HepG2 (cell line): ENCODE measurements around the gene TADA2B. TPM values are rescaled to one million over a fixed set of nuclear protein-coding genes. Genes with fewer than 3 reads are reported as not detected.

Experiments used
- BORCS8-MEF2B ChIP-seq: sonication (generic); formaldehyde crosslinking; IDR thresholded peaks from 2 replicates; pipeline ENCODE4 v1.8.0; 2022; ENCODE audit warnings: mild to moderate bottlenecking, missing genetic modification reagents
- HOXA3 ChIP-seq: sonication (generic); formaldehyde crosslinking; IDR thresholded peaks from 2 replicates; pipeline ENCODE4 v1.5.0; 2020; ENCODE audit warnings: missing genetic modification reagents
- RFXAP ChIP-seq: sonication (generic); formaldehyde crosslinking; IDR thresholded peaks from 2 replicates; pipeline ENCODE4 v1.4.0; 2020; ENCODE audit warnings: missing genetic modification reagents, borderline replicate concordance
- ZEB1 ChIP-seq: IDR thresholded peaks from 2 replicates; pipeline ENCODE4 v1.6.1; 2012; ENCODE audit warnings: mild to moderate bottlenecking, low read depth, inconsistent platforms; ENCODE audit not compliant: insufficient replicate concordance
- ZNF329 ChIP-seq: sonication (generic); formaldehyde crosslinking; IDR thresholded peaks from 2 replicates; pipeline ENCODE4 v1.9.0; 2021; ENCODE audit warnings: low read depth, mild to moderate bottlenecking, missing genetic modification reagents
- ZNF572 ChIP-seq: sonication (generic); formaldehyde crosslinking; IDR thresholded peaks from 2 replicates; pipeline ENCODE4 v1.5.1; 2020; ENCODE audit warnings: mild to moderate bottlenecking, missing genetic modification reagents
- ZNF703 ChIP-seq: sonication (generic); formaldehyde crosslinking; IDR thresholded peaks from 2 replicates; pipeline ENCODE4 v1.5.1; 2020; ENCODE audit warnings: missing genetic modification reagents, mild to moderate bottlenecking, moderate library complexity, borderline replicate concordance
- ZNF788 ChIP-seq: sonication (generic); formaldehyde crosslinking; IDR thresholded peaks from 2 replicates; pipeline ENCODE4 v1.5.0; 2020; ENCODE audit warnings: mild to moderate bottlenecking, missing genetic modification reagents, borderline replicate concordance
- polyA plus RNA-seq, 8 experiments: library from polyadenylated mRNA; depleted of rRNA in 3 of 8; stranded (reverse) in 7 of 8; unstranded in 1 of 8; fragments of >200 nt; fragmentation: Illumina TruSeq in 4 of 8; extraction: Trizol in 4 of 8; gene quantifications; 2 replicates each; pipeline versions ENCODE4 v1.2.1 to v1.2.3, GENCODE V29; 2011 to 2016; ENCODE audit warnings: low read depth in 4 of 8, missing spikeins in 1 of 8, mixed read lengths in 1 of 8; ENCODE audit not compliant: insufficient read depth in 1 of 8
- total RNA-seq, 5 experiments: library from RNA; depleted of rRNA; stranded (reverse); fragments of >200 nt; fragmentation: Illumina TruSeq; extraction: Trizol; gene quantifications; 2 replicates each; pipeline ENCODE4 v1.2.3, GENCODE V29; 2016; ENCODE audit warnings: low read depth in 1 of 5
- TF ChIP-seq, protein P1 (sequence below): sonication (generic); formaldehyde crosslinking; IDR thresholded peaks from 2 replicates; pipeline ENCODE4 v1.8.0; 2022; ENCODE audit warnings: missing genetic modification reagents, mild to moderate bottlenecking, inconsistent platforms, borderline replicate concordance
- TF ChIP-seq, protein P2 (sequence below): sonication (generic); formaldehyde crosslinking; IDR thresholded peaks from 2 replicates; pipeline ENCODE4 v1.4.0; 2020; ENCODE audit warnings: low read depth, missing genetic modification reagents
- TF ChIP-seq, protein P3 (sequence below): sonication (generic); formaldehyde crosslinking; IDR thresholded peaks from 2 replicates; pipeline ENCODE4 v1.8.1; 2023; ENCODE audit warnings: mild to moderate bottlenecking, moderate library complexity, missing genetic modification reagents
- TF ChIP-seq, protein P4 (sequence below), 2 experiments: fragments of 450-650 bp in 1 of 2; sonication (generic) in 1 of 2; formaldehyde crosslinking in 1 of 2; IDR thresholded peaks; 2 replicates each; pipeline versions ENCODE4 v1.6.1 to v1.8.0; 2016 to 2022; ENCODE audit warnings: antibody characterized with exemption in 1 of 2, mild to moderate bottlenecking in 1 of 2, missing genetic modification reagents in 1 of 2

The TADA2B gene
- total and polyA plus RNA-seq, 2 of the 13 experiments (the other 11 are each of a cell fraction or from before 2014, with no cell fraction given): 4.6 to 8.9 TPM

DNA sequence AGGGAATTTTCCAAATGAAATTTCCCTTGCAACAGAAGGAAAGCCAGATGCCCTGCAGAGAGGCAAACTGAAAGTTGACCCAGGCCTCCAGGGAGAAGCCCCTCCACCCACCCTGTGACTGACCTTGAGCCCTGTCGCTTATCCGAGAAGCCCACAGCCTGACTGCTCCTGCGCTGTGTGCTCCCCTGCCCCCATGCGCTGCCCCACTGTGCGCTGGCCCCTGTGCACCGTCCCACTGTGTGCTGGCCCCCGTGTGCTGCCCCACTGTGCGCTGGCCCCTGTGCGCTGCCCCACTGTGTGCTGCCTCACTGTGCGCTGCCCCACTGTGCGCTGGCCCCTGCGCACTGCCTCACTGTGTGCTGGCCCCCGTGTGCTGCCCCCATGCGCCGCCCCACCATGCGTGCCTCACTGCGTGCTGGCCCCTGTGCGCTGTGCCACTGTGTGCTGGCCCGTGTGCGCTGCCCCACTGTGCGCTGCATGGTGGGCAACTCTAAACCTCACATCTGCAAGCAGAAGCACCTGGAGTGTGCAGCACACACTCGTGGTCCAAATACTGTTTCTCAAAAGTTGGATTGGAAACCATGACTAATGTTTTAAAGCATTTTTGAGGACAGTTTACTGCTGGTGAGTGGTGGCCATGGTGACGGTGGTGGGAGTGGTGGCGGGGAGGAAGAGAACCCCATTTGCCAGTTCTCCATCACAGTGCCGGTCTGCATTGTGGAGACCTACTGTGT lies 33.0 kb downstream of the TADA2B start (continued):
- TF ChIP-seq, protein P1, sequence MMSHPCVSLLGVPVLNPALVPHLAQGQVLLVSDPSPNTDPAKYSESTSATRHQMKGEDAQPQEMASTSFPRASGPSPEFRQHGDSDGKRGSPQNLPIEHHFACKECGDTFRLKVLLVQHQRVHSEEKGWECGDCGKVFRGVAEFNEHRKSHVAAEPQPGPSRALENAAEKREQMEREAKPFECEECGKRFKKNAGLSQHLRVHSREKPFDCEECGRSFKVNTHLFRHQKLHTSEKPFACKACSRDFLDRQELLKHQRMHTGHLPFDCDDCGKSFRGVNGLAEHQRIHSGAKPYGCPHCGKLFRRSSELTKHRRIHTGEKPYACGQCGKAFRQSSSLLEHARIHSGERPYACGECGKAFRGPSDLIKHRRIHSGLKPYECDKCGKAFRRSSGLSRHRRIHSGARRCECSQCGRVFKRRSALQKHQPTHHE (CRISPR knock-in tag): no peak
- TF ChIP-seq, protein P2, sequence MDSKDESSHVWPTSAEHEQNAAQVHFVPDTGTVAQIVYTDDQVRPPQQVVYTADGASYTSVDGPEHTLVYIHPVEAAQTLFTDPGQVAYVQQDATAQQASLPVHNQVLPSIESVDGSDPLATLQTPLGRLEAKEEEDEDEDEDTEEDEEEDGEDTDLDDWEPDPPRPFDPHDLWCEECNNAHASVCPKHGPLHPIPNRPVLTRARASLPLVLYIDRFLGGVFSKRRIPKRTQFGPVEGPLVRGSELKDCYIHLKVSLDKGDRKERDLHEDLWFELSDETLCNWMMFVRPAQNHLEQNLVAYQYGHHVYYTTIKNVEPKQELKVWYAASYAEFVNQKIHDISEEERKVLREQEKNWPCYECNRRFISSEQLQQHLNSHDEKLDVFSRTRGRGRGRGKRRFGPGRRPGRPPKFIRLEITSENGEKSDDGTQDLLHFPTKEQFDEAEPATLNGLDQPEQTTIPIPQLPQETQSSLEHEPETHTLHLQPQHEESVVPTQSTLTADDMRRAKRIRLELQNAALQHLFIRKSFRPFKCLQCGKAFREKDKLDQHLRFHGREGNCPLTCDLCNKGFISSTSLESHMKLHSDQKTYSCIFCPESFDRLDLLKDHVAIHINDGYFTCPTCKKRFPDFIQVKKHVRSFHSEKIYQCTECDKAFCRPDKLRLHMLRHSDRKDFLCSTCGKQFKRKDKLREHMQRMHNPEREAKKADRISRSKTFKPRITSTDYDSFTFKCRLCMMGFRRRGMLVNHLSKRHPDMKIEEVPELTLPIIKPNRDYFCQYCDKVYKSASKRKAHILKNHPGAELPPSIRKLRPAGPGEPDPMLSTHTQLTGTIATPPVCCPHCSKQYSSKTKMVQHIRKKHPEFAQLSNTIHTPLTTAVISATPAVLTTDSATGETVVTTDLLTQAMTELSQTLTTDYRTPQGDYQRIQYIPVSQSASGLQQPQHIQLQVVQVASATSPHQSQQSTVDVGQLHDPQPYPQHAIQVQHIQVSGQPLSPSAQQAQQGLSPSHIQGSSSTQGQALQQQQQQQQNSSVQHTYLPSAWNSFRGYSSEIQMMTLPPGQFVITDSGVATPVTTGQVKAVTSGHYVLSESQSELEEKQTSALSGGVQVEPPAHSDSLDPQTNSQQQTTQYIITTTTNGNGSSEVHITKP (CRISPR knock-in tag): no peak
- TF ChIP-seq ZNF329 (CRISPR knock-in tag) (no peak), RFXAP (CRISPR knock-in tag) (no peak), HOXA3 (CRISPR knock-in tag) (peak; percentile 43; the same call in 1 of the 2 replicates), ZNF788 (peak; percentile 42; the same call in 1 of the 2 replicates), ZEB1 (no peak), ZNF703 (CRISPR knock-in tag) (no peak), BORCS8-MEF2B (CRISPR knock-in tag) (0 out of 2 replicates have a peak, but pooled peaks have one; percentile 41), ZNF572 (no peak)
- TF ChIP-seq, protein P3, sequence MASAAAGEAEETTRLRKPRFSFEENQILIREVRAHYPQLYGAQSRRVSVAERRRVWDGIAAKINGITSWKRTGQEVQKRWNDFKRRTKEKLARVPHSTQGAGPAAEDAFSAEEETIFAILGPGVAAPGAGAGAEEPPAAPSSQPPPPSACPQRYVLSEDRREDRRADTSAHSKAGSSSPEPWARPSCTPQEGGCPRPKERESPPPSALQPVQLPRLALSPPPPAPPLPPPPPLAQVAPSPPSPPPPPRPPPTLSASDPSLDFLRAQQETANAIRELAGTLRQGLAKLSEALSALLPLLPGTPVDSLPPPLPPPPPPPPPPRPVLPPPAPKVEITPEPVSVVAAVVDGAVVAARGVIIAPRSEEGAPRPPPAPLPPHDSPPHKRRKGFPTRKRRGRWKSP: no peak
- TF ChIP-seq, protein P4, sequence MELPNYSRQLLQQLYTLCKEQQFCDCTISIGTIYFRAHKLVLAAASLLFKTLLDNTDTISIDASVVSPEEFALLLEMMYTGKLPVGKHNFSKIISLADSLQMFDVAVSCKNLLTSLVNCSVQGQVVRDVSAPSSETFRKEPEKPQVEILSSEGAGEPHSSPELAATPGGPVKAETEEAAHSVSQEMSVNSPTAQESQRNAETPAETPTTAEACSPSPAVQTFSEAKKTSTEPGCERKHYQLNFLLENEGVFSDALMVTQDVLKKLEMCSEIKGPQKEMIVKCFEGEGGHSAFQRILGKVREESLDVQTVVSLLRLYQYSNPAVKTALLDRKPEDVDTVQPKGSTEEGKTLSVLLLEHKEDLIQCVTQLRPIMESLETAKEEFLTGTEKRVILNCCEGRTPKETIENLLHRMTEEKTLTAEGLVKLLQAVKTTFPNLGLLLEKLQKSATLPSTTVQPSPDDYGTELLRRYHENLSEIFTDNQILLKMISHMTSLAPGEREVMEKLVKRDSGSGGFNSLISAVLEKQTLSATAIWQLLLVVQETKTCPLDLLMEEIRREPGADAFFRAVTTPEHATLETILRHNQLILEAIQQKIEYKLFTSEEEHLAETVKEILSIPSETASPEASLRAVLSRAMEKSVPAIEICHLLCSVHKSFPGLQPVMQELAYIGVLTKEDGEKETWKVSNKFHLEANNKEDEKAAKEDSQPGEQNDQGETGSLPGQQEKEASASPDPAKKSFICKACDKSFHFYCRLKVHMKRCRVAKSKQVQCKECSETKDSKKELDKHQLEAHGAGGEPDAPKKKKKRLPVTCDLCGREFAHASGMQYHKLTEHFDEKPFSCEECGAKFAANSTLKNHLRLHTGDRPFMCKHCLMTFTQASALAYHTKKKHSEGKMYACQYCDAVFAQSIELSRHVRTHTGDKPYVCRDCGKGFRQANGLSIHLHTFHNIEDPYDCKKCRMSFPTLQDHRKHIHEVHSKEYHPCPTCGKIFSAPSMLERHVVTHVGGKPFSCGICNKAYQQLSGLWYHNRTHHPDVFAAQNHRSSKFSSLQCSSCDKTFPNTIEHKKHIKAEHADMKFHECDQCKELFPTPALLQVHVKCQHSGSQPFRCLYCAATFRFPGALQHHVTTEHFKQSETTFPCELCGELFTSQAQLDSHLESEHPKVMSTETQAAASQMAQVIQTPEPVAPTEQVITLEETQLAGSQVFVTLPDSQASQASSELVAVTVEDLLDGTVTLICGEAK (IDR thresholded peaks at IDR 0.05): no peak
- TF ChIP-seq, protein P4 (CRISPR knock-in tag; IDR thresholded peaks at IDR 0.05): peak; percentile 62; the same call in 1 of the 2 replicates
